GM19240 (cell line): ENCODE results near the gene CRADD.

Source experiments
- DNase-seq: peaks from one replicate; pipeline ENCODE4 v3.0.0; 2011; ENCODE audit warnings: low spot score; ENCODE audit not compliant: insufficient read length

Gene CRADD

DNA sequence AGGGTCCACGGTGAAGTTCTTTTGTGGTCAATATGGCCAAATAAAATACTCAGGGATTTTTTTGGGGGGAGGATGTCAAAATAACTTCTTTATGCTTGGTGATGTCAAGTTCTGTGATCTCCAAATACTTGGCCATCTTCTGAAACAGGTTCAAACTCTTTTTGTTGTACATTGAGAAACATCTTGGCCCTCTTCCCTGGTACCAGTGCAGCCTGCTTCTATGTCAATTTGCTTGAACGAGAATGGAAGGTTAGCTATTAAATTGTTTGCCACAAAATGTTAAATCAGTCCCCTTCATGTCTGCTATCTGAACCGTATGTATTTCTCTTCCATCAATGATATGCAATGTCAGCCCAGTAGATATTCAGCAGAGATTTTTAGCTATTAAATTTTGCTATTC lies 6.1 kb upstream of the CRADD start:
- DNase-seq: no peak

DNA sequence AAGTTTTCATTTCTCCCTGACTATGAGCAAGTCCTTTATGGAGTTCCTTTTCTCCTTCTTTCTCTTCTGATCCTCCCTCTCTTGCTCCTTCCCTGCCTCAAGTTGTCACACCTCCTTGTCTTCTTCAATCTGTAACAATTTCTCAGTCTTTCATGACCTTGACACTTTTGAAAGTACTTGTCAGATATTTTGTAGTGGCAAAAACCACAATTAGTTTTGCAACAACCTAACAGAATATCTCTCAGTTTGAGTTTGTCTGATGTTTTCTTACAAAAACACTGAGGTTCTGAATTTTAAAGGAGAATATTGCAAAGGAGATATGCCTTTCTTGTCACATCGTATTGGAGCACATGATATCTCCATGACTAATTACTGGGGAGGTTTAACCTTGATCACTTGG lies 4.1 kb upstream of the CRADD start:
- no peak for DNase-seq

DNA sequence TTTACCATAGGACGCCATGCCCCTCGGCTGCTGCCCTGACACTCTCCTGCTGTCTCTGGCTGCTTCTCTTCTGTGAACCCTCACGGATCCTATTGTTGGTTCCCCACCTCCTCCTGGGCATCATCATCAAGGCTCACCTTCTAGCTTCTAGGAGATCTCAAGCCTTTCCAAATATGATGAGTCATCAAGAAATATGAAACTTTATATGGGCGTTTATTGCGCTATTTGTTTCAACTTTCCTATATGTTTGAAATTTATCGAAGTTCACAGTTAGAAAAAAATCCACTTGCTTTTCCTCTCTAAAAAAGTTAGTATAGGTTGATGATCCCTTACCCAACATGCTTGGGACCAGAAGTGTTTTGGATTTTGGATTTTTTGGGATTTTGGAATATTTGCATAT lies 2.8 kb upstream of the CRADD start:
- DNase-seq: no peak

DNA sequence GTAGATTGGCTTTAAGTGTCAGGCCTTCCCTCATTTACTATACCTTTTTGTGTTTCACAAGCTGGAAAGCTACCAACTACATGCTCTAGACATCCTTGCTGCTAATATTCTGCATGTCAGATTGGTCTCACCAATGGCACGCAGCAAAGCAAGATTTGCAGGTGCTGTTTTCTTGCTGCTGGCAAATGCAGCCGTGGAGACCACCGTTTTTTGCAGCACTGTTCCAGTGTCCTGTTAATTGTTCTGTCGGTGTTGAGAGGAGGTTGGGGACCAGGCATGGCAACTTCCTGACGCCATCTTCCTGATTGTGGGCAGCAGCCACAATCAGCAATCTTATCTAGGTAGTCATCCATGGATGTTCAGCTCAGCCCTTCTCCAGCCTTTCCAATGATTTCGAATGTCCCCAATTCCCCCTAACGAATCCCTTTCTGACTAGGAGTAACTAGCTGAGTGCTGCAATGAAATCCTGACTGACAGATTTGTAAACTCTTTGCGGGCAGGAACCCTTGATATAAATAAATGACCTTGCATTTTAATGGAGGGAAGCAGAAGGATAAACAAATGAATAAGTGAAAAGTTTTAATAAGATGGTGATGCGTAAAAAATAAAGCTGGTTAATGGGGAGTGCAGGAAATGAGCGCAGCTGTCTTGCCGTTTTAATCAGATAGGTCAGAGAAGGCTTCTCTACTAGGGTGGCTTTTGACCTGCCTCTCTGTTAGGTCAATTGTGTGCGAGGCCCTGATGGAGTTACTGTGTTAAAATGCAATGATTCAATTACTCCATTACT lies 574 bp upstream of the CRADD start:
- DNase-seq: no peak

DNA sequence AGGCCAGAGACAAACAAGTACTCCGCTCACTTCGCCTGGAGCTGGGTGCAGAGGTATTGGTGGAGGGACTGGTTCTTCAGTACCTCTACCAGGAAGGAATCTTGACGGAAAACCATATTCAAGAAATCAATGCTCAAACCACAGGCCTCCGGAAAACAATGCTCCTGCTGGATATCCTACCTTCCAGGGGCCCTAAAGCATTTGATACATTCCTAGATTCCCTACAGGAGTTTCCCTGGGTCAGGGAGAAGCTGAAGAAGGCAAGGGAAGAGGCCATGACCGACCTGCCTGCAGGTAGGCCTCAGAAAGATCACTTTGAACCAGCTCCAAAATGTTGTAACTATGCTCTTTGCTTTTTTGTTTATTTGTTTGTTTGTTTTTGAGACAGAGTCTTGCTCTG lies 1.6 kb downstream of the CRADD start:
- DNase-seq: no peak

DNA sequence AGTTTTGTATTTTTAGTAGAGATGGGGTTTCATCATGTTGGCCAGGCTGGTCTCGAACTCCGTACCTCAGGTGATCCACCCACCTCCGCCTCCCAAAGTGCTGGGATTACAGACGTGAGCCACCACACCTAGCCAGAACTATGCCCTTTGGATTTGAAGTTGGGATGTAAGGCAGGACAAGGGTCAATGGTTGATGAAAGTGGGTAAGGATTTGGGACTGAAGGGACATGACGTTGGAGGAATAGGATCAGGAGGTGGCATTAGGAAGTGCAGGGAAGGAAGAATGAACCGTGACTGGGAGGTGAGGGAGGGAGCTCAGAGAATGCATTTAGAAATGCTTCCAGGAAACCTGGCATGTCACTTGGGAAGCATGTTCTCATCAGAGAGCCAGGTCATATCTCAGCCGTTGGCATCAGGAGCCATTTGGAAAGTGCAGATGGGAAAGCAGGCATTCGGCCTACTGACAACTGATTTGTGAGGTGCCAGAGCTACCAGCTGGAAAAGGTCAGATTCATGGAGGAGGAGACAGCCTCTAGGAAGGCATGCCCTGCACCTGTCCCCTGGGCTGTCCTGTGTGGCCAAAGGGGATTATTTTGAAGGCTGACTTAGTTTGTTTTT lies 2.2 kb downstream of the CRADD start:
- DNase-seq: no peak

DNA sequence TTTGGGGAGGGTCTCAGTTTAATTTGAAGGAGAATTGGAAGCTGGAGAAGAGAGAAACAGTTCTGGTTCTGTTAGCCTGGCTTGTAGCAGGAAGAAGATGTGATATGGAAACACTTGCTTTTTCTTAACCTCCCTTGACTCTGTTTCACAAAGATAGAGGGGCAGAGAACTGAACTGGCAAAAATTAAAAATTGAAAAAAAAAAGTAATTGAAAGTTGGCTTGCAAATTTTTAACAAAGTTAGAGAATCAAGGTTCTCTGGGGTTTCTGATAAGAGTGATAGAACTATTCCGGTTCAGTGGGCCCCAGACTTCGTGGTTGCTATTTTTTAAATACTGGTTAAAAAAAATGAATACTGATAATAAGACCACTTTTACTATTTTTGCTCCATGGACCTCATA lies 2.8 kb downstream of the CRADD start:
- DNase-seq: no peak

DNA sequence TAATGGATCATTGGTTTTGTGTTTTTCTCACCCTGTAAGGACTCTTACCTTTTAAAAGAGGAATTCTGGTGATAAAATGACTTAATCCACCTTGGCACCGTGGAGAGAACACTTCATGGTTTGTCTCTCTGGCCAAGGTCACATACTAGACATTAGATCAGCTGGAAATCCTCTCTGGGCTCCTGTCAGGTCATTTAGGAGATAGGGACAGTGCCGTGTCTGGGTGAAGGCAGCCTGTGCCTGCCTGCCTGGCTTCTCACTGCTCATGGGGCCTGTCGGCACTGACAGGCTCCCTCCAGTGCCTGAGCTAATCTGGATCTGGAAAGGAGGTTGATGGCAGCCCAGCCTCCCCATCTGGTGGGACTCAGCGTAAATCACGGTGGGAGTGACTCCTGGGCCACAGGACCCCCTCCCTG lies 5.7 kb downstream of the CRADD start:
- no peak for DNase-seq

DNA sequence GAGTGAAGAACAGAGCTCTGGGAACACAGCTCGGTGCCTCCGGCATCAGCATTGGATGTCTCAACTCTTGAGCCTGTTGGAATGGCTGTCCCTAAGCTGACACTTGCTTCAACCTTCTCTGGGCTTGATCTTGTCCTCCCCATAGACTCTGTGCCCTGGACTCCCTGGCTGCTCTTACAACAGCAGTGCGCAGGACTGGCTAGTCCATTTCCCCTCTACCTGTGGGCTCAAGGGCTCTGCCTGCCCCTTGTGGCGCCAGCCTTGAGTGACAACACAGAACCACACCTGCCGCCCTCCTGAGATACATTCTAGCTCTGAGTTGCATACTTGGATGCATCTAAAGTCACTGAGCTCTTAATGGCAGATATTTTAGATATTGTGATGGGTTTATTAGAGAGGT lies 6.2 kb downstream of the CRADD start:
- DNase-seq: no peak

DNA sequence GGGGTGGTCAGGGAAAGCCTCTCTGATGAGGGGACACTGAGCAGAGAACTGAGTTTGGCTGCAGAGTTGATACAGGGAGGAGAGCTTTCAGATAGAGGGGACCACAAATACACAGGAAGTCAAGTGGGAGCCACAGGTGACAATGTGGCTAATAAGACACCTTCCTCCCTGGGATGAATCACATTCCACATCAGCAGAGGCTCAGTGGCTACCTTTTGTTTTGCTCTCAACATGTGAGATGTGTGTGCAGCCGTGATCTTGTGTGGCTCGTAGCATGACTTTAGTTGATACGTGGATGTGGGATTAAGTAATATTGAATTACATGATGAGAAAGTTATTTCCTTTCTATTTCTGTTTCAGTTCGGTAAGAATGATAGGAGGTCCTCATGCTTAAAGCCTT lies 7.5 kb downstream of the CRADD start:
- no peak for DNase-seq

DNA sequence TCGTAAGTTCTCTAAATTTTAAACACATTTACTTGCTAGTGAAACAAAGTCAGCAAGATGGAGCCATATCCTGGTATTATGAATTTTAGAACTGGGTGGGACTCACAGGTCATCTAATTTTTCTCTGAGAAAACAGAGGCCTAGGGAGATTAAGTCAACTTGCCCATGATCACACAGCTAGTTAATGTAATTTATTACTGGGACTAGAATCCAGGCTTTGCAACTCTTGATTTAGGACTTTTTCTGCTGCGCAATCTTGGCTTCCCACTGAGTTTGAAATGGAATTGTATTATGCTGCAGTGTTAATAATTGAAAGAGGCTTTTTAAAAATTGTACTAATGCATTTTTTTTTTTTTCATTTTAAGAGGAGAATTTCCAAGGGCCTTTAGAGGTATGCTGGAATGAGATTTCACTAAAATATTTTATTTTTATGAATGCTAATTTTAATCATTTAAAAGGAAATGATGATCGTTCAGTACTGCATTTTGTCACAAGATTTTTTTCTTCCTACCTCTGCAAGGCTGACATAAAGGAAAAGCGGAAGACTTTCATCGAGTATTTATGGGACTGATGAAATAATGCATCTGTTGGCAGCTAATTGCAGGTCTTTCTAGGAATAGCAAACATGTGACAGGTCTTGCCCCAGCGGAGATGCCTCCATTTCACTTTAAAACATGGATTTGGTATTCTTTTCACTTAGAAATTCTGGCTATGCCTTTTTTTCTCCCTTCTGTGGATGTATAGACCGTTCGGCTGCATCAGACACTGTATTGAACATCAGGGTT lies 9.6 kb downstream of the CRADD start:
- no peak for DNase-seq

DNA sequence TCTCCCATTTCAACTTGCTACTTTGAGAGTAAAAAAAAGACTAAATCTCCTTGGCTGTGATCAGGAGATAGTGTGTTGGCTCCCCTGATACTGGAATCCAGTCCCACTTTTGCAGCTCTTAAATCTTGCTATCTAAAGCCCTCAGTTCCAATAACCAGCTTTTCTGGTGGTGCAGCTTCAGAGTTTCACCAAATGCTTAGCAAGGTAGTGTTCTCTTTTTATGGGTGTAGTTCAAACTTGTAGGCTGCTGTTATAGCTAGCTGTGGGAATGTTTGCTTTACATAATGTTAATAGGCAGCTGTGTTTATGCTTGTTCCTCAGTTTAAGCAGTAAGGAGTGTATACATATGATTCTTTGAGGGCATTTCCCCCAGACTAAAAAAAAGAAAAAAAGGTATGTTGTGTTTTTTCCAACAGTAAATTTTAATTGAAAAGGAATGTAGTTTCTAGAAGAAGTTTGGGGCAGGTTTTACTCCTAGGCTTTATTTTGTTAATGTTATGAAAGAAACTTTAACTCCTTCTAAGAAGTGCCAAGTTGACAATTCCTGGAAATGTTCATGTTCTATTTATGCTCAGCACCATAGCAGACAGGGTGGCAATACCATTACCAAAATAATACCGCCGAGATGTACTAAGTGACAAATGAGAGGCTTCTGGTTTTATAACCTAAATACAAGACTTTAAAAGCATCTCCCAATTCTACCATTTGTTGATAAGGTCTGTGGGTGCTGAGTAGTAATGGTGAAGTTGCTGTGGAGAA lies 12.1 kb downstream of the CRADD start:
- no peak for DNase-seq

DNA sequence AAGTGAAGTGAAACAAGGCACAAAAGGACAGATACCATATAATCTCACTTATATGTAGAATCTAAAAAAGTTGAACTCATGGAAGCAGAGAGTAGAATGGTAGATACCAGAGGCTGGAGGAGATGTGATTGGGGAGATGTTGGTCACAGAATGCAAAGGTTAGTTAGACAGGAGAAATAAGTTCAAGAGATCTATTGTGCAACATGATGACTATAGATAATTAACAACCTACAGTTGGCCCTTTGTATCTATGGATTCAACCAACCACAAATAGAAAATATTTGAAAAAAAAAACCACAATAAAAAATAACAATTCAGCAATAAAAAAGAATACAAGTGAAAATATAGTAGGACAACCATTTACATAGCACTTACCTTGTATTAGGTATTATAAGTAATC lies 19.3 kb downstream of the CRADD start:
- no peak for DNase-seq

DNA sequence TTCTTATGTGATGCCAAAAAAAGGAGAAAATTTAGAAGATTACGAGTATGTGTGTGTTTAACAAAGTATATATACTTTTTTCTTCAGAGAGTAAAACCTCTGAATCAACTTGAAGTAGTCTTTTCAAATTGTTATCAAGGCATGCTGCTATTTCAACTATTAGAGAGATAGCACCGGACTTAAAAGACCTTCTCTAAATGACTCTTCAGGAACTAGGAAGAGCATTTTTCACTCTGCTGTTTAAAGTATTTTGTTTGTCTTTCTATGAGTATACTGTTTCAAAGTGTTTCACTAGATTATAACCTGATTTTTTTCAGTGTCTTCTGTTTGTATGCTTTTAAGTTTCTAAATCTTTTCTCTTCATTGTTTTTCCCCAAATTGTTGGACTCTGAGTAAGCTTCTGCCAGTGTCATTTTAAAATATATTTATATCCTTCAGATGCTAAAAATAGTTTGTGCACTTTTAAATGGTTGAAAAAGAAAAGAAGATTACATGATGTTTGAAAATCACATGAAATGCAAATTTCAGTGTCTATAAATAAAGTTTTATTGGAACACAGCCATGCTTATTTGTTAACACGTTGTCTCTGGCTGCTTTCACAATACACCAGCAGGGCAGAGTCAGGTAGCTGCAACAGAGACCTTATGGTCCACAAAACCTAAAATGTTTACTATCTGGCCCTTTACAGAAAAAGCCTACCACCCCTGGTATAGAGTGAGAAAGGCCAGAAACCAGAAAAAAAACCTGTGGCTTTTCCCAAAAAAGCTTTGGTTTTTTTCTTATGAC lies 21.3 kb downstream of the CRADD start:
- DNase-seq: no peak

DNA sequence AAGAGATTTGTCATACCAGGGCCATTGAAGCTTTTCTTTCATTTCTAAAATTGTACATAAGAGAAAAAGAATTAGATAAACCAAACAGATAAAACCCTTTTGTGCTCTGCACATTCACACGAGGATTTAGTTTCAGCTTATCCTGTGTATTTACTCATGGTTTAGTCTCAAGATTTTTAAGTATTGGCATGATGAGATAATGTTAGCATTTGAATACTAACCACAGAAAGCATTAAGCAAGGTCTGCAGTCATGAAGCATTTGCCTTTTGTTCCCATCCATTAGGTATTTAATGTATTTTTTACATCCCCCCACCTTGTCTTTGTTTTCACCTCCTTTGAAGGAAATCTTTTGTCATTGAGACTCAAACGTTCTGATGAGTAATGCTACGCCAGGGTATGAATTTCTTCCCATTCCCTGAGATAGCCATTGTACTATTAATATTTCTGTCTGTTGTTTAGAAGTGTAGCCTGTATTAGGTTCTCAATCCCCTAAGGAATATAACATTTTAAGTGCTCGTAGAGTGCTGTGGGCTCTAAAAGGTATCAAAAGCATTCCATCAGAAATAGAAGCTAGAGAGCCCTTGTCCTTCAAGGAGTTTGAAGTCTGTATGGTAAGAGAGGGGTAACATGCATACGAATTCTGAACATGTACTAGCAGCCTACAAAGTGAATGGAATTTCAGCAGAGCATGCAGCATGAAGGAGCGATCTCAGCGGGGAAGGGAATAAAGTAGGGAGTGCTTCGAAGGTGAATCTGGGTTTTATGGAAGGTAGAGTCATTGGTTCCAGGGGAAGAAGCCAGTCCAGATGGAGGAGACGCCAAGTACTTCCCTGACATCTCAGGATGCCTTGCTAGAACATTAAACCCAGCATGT lies 22.3 kb downstream of the CRADD start:
- DNase-seq: no peak

DNA sequence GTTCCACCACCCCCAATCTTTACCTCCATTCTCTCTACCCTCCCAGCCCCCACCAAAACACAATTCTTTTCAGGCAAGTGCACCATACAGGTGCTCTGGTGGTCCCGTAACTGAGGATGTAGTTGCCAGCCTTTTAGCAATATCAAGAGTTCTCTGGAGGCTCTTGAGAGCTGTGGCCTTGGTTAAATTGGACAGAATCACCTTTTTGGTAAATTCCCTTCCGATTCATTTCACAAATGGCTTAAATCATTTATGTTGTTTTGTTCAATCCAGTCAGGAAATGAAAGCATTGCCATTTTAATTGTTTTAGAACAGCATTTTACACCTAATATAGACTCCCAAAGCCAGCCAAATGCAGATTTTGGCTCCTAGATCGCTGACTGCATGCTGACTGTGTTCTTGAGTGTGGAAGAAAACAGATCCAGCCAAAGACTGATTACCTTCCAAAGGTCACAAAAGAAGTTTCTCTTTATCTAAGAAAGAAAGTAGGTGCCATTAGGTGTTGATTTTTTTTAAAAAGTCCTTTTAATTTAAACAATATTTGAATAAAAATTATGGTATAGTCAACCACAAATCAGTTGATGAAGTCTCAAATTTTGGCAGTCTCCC lies 25.6 kb downstream of the CRADD start:
- no peak for DNase-seq

DNA sequence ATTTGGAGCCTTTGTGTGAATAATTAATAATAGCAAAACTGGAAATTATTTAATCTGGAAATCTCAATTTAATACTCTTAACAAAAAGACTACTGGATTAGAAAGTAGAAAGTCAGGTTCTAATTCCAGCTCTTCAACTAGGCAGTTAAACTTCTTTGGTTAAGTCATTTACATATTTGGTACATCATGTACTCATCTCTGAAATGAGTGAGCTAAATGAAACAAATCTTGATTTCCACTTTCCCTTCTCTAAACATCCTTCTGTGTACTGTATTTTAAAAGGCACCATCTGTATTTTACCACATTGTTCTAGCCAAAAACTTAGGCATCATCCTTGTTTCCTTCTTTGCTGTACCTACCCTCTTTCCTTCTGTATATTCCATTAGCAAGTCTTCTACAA lies 26.9 kb downstream of the CRADD start:
- DNase-seq: no peak

DNA sequence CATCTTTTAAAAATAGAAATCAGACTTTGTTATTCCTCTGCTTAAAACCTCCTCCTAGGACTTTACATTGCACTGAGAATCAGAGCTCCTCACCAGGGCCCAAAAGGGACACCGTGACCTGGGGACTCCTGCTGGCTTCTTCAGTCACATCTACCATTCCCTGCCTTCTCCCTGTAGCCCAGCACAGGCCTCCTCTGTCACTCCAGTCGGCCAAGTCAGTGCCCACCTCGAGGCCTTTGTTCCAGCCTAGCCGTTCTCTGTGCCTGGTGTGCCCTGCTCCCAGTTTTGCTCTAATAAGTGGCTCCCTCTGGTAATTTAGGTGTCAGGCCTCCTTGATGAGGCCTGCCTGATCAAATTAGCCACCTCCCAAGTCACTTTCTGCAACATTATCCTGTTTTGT lies 27.4 kb downstream of the CRADD start:
- no peak for DNase-seq

DNA sequence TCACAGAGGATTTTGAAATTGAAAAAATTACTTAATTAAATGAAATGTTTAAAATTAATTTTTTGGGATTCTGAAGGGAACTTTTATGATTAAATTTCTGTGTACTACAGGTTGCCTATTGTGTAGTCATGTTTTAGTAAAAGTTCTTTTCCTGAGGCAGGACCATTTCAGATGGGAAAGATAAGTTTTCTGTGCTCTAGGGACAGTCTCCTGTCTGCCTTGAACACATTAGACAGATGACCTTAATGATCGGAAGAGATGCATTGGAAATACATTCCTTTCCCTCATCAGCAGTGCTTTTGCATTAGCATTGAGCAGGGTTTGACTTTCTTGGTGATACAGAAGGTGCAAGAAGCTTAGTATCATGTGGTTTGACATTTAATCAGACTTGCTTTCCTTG lies 28.1 kb downstream of the CRADD start:
- no peak for DNase-seq

DNA sequence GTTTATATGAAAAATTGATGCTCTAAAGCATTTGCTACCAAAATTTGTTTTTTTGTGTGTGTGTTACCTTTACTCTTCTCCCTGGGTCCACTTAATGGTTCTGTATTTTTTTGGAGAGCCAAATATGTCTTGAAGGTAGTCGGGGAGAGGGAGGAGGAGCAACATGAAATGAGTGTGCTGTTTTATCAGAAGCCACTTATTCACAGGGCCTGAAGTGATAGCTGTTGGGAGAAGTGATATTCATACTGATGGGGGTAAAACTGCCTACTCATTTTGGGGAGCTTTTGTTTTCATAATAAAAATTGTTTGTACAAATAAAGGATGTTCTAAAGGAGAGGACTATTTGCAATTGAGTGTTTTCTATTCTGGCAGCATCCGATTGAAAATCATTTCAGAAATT lies 29.2 kb downstream of the CRADD start:
- no peak for DNase-seq
